Endodermal cell (in vitro differentiated cells): ENCODE measurements around the gene TAX1BP1. TPM values are rescaled to one million over a fixed set of nuclear protein-coding genes. Genes with fewer than 3 reads are reported as not detected.
A peak's percentile ranks its signal among the peaks of the same experiment; 100 is the strongest.

ENCODE experiments used
- DNase-seq: peaks from one replicate; pipeline ENCODE4 v3.0.0-alpha.2; 2017
- H3K27ac ChIP-seq: 2 replicates; pipeline ENCODE4 v1.5.1; 2013; ENCODE audit warnings: mild to moderate bottlenecking, low read depth, low read length, moderate library complexity
- H3K27me3 ChIP-seq: 2 replicates; pipeline ENCODE4 v1.6.1; 2013; ENCODE audit warnings: mild to moderate bottlenecking, low read length, moderate library complexity; ENCODE audit not compliant: insufficient read depth, control insufficient read depth, poor library complexity, severe bottlenecking
- H3K36me3 ChIP-seq: 2 replicates; pipeline ENCODE4 v1.7.0; 2013; ENCODE audit warnings: mild to moderate bottlenecking, low read length, moderate library complexity; ENCODE audit not compliant: control insufficient read depth, insufficient read depth
- H3K4me1 ChIP-seq: one replicate; pipeline ENCODE4 v1.7.0; 2013; ENCODE audit warnings: low read length; ENCODE audit not compliant: control insufficient read depth, insufficient read depth
- H3K4me3 ChIP-seq: 2 replicates; pipeline ENCODE4 v1.5.1; 2013; ENCODE audit warnings: mild to moderate bottlenecking, low read length, moderate library complexity
- H3K9ac ChIP-seq: 2 replicates; pipeline ENCODE4 v1.6.1; 2013; ENCODE audit warnings: mild to moderate bottlenecking, low read length, moderate library complexity; ENCODE audit not compliant: poor library complexity, severe bottlenecking; ENCODE audit errors: extremely low read depth
- H3K9me3 ChIP-seq: 2 replicates; pipeline ENCODE4 v1.6.1; 2013; ENCODE audit warnings: mild to moderate bottlenecking, low read length, moderate library complexity; ENCODE audit not compliant: control insufficient read depth
- H3K27ac Mint-ChIP-seq: 2 replicates; pipeline ENCODE4 v1.8.0; 2020; ENCODE audit warnings: mixed read lengths
- H3K27me3 Mint-ChIP-seq: 2 replicates; pipeline ENCODE4 v1.8.0; 2021; ENCODE audit warnings: mild to moderate bottlenecking, mixed read lengths; ENCODE audit not compliant: insufficient read depth
- H3K36me3 Mint-ChIP-seq: 2 replicates; pipeline ENCODE4 v1.8.0; 2020; ENCODE audit warnings: low read depth, mixed read lengths
- H3K4me1 Mint-ChIP-seq: 2 replicates; pipeline ENCODE4 v1.8.0; 2020; ENCODE audit warnings: mixed read lengths
- H3K4me3 Mint-ChIP-seq: 2 replicates; pipeline ENCODE4 v1.8.0; 2020; ENCODE audit warnings: mild to moderate bottlenecking, moderate library complexity, mixed read lengths
- H3K9me3 Mint-ChIP-seq: 2 replicates; pipeline ENCODE4 v1.8.0; 2020; ENCODE audit warnings: mild to moderate bottlenecking, mixed read lengths
- CTCF ChIP-seq: fragments of 200-600 bp; sonication (generic); conservative IDR thresholded peaks from 2 replicates; pipeline ENCODE4 v1.5.0; 2021; ENCODE audit warnings: antibody characterized with exemption, mild to moderate bottlenecking
- WGBS, 2 experiments: methylation state at CpG; one replicate each; pipeline versions ENCODE4 v1.1.5 to v1.1.7; 2013; ENCODE audit warnings: missing lambda C conversion rate in 2 of 2, mixed read lengths in 1 of 2; ENCODE audit not compliant: insufficient coverage in 1 of 2, insufficient read length in 1 of 2; 5-methylcytosine and 5-hydroxymethylcytosine counted together
- long read RNA-seq, 4 experiments: library from polyadenylated mRNA in 2 of 4; library from RNA in 1 of 4; library from capped mRNA in 1 of 4; stranded (forward) in 3 of 4; unstranded in 1 of 4; transcript quantifications; one replicate each; pipeline ENCODE4 v2.0.0, GENCODE V29; 2020 to 2021; ENCODE audit warnings: inconsistent platforms in 1 of 4
- polyA plus RNA-seq, 2 experiments: library from polyadenylated mRNA; stranded (reverse); fragments of 50-300 nt; gene quantifications; one replicate each; pipeline ENCODE4 v1.2.3, GENCODE V29; 2013
- total RNA-seq, 2 donors: library from RNA; stranded (reverse); fragmentation: NEBNext Ultra II Directional in 1 of 2; extraction: Animal tissue kit (Norgen Biotek cat#: 25700) in 1 of 2; gene quantifications; 2 replicates in 1 of 2; 3 replicates in 1 of 2; pipeline ENCODE4 v1.2.1, GENCODE V29; 2021

TAX1BP1 gene
- 100 to 1,000 TPM; 100 to 114 TPM for total RNA-seq
- polyA plus RNA-seq (2013, experiment 1 of 2), result 82.4 TPM
- polyA plus RNA-seq (2013, experiment 2 of 2), result 89.1 TPM
- long read RNA-seq, experiment 1, transcript TAX1BP1-201 (17 exons, 2,478 nt), result major isoform, 9 of 38 reads
- long read RNA-seq, experiment 1, partial matches to known transcripts, result 11 of 38 reads
- long read RNA-seq, experiment 1, other reads (novel, unspliced or antisense), result 16 of 38 reads
- long read RNA-seq, experiment 2, transcript TAX1BP1-201 (17 exons, 2,478 nt), result major isoform, 427 of 575 reads
- long read RNA-seq, experiment 2, transcript TAX1BP1-202 (17 exons, 2,892 nt), result minor isoform, 65 of 575 reads
- long read RNA-seq, experiment 2, partial matches to known transcripts, result 17 of 575 reads
- long read RNA-seq, experiment 2, other reads (novel, unspliced or antisense), result 65 of 575 reads
- long read RNA-seq, experiment 3, transcript TAX1BP1-201 (17 exons, 2,478 nt), result major isoform, 216 of 510 reads
- long read RNA-seq, experiment 3, transcript TAX1BP1-202 (17 exons, 2,892 nt), result minor isoform, 38 of 510 reads
- long read RNA-seq, experiment 3, partial matches to known transcripts, result 204 of 510 reads
- long read RNA-seq, experiment 3, other reads (novel, unspliced or antisense), result 52 of 510 reads
- long read RNA-seq, experiment 4, transcript TAX1BP1-201 (17 exons, 2,478 nt), result major isoform, 120 of 176 reads
- long read RNA-seq, experiment 4, transcript TAX1BP1-202 (17 exons, 2,892 nt), result minor isoform, 6 of 176 reads
- long read RNA-seq, experiment 4, partial matches to known transcripts, result 29 of 176 reads
- long read RNA-seq, experiment 4, other reads (novel, unspliced or antisense), result 21 of 176 reads

GRCh38 chr7:27739909-27740448 is at the start of gene TAX1BP1:
TSS of gene TAX1BP1 (plus strand) at chr7:27740162. CDS start at chr7:27748525, 8,363 bp downstream.
- H3K27ac Mint-ChIP-seq, result peak within 1 kb of the TSS; percentile 99
- H3K36me3 Mint-ChIP-seq, result peaks cover 6% of the 10 kb centered on the region
- H3K9me3 Mint-ChIP-seq, result no peaks in the 10 kb centered on the region
- H3K27me3 Mint-ChIP-seq, result peaks cover 3% of the 10 kb centered on the region
- peak within 1 kb of the TSS; percentile 99 for H3K4me3 Mint-ChIP-seq
- Histone ChIP-seq H3K9me3 (no peaks in the 10 kb centered on the region), H3K36me3 (no peaks in the 10 kb centered on the region), H3K9ac (peak within 1 kb of the TSS; percentile 97), H3K4me3 (peak within 1 kb of the TSS; percentile 96), H3K27me3 (no peaks in the 10 kb centered on the region), H3K27ac (peak within 1 kb of the TSS; percentile 82), H3K4me1 (peaks cover 3% of the 10 kb centered on the region)
- peak; percentile 97 for DNase-seq
- no peak for TF ChIP-seq CTCF
- peaks cover 22% of the 10 kb centered on the region for H3K4me1 Mint-ChIP-seq
- WGBS, 2 experiments, result 0% methylated on average over 12 to 41 of the region's 41 CpGs

- no peaks in the 10 kb centered on the region for H3K27me3 Mint-ChIP-seq
- no peaks in the 10 kb centered on the region for H3K36me3 Mint-ChIP-seq
- H3K9me3 Mint-ChIP-seq, result no peaks in the 10 kb centered on the region
Measured at GRCh38 chr7:27690649-27691048, 49.3 kb upstream of the TAX1BP1 start.

More at GRCh38 chr7:27690649-27691048, 49.3 kb upstream of the TAX1BP1 start:
- H3K9me3 ChIP-seq, result no peaks in the 10 kb centered on the region
- H3K4me3 ChIP-seq, result no peak overlapping the region
- H3K27ac ChIP-seq, result no peak overlapping the region
- TF ChIP-seq CTCF, result no peak
- no peaks in the 10 kb centered on the region for H3K4me1 ChIP-seq
- H3K4me1 Mint-ChIP-seq, result peaks cover 4% of the 10 kb centered on the region
- no peak overlapping the region for H3K9ac ChIP-seq
- H3K4me3 Mint-ChIP-seq, result no peak overlapping the region
- DNase-seq, result no peak
- no peaks in the 10 kb centered on the region for H3K36me3 ChIP-seq
- no peak overlapping the region for H3K27ac Mint-ChIP-seq
- no peaks in the 10 kb centered on the region for H3K27me3 ChIP-seq
